Measurements from ENCODE around the gene RNF125.

Gene RNF125

DNA sequence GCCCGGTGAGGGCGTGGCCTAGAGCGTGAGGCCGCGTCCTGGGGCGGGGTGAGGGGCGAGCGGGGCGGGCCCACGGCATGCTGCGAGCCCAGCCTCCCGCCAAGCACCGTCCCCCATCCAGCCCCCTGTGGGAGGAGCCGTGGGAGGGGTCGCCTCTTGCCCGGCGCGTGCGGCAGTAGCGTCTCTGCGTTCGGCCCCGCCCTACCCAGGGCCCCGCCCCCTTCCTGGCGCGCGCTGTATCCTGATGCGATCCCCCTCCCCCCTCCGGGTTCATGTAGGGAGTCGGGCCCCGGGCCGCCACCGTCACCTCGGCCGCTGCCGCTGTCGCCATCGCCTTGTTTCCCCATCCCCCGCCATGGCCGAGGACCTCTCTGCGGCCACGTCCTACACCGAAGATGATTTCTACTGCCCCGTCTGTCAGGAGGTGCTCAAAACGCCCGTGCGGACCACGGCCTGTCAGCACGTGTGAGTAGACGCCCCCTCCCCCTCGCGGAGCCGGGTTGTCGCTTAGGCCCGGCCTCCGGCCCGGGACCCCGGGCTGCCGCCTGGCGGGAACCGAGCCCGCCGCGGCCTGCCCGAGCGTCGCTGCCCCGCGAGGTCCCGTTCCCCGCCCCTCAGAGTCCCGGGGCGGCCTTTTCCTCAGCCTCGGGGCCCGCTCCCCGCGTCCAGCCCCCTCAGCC, 73.9 kb downstream of the RNF125 start:
- TF ChIP-seq, protein P1, sequence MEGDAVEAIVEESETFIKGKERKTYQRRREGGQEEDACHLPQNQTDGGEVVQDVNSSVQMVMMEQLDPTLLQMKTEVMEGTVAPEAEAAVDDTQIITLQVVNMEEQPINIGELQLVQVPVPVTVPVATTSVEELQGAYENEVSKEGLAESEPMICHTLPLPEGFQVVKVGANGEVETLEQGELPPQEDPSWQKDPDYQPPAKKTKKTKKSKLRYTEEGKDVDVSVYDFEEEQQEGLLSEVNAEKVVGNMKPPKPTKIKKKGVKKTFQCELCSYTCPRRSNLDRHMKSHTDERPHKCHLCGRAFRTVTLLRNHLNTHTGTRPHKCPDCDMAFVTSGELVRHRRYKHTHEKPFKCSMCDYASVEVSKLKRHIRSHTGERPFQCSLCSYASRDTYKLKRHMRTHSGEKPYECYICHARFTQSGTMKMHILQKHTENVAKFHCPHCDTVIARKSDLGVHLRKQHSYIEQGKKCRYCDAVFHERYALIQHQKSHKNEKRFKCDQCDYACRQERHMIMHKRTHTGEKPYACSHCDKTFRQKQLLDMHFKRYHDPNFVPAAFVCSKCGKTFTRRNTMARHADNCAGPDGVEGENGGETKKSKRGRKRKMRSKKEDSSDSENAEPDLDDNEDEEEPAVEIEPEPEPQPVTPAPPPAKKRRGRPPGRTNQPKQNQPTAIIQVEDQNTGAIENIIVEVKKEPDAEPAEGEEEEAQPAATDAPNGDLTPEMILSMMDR (IDR thresholded peaks at IDR 0.05; ENCODE audit: extremely low read depth, missing control alignments): no peak
- peak; percentile 99 for DNase-seq (ENCODE audit: low spot score)

DNA sequence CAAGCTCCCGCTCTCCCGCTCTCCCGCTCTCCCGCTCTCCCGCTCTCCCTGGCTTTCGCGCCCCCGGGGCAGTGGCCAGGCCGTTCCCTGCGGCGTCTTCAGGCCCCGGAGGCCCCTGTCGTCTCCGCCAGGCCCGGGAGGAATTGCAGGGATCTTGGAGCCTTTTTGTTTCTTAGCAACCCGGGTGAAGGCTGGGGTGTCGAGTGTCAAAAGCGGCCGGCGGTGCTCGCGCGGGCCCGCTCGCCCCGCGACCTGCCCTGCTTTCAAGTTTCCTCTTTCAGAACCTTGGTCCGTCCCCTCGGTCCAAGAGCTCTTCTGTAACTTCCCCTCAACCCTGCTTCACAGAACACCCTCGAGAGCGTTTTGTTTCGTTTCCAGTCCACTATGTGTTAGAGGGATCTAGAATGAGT, 74.5 kb downstream of the RNF125 start:
- peak; percentile 50 for DNase-seq (ENCODE audit: low spot score)
- TF ChIP-seq, protein P1 (IDR thresholded peaks at IDR 0.05; ENCODE audit: extremely low read depth, missing control alignments): no peak

- peak; percentile 20 for DNase-seq (ENCODE audit: low spot score)
- TF ChIP-seq, protein P1 (IDR thresholded peaks at IDR 0.05; ENCODE audit: extremely low read depth, missing control alignments): no peak
Measured at GRCh38 chr18:32093523-32093922, 74.9 kb downstream of the RNF125 start.

- no peak for DNase-seq (ENCODE audit: low spot score)
- TF ChIP-seq, protein P1 (IDR thresholded peaks at IDR 0.05; ENCODE audit: extremely low read depth, missing control alignments): no peak
Measured at GRCh38 chr18:32095192-32095899, 76.7 kb downstream of the RNF125 start.

GRCh38 chr18:32095900-32096229, 77.2 kb downstream of the RNF125 start:
- DNase-seq (ENCODE audit: low spot score): no peak
- TF ChIP-seq, protein P1 (IDR thresholded peaks at IDR 0.05; ENCODE audit: extremely low read depth, missing control alignments): no peak

DNA sequence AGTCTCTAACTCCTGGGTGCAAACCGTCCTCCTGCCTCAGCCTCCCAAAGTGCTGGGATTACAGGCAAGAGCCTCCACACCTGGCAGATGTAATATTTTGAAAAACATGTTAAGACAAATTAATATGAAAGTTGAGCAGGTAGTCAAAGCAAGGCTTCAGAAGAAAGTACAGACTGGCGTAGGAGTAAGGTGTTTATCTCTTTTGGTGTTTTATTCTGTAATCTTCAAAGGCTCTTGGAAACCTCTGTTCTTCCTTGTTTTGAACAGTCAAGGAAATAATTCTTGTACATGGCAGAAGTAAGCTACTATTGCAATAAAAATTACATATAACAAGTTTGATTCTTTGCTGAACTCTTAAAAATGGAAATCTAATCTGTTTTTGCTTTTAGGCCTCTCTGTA, 78.3 kb downstream of the RNF125 start:
- TF ChIP-seq, protein P1 (IDR thresholded peaks at IDR 0.05; ENCODE audit: extremely low read depth, missing control alignments): no peak
- no peak for DNase-seq (ENCODE audit: low spot score)

- DNase-seq (ENCODE audit: low spot score): no peak
- TF ChIP-seq, protein P1 (IDR thresholded peaks at IDR 0.05; ENCODE audit: extremely low read depth, missing control alignments): no peak
Measured at GRCh38 chr18:32104516-32104915, 85.9 kb downstream of the RNF125 start.
